GM19455 (cell line): ENCODE results near the gene ZMIZ1.

Experiments used
- ATAC-seq: cut with Tn5 transposase; IDR thresholded peaks from one replicate; pipeline ENCODE4 v1.9.1; 2021; ENCODE audit not compliant: unreplicated experiment

ZMIZ1 gene

GRCh38 chr10:79148452-79149344, 79.9 kb downstream of the ZMIZ1 start:
- ATAC-seq, result no peak

DNA sequence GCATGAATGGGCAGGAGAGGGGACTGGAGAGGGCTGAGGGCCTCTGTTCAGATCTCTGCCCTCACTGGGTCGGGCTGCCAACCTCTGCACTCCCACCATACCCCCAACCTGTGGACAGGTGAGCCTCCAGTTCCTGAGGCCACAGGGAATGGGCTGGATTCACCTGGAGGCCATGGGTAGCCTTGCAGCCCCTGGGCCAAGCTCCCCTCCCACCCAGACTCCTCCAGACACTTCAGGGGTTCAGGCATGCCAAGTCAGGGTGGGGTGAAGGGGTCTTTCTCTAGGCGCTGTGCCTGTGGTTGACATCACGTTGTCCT, 80.5 kb downstream of the ZMIZ1 start:
- ATAC-seq, result no peak

DNA sequence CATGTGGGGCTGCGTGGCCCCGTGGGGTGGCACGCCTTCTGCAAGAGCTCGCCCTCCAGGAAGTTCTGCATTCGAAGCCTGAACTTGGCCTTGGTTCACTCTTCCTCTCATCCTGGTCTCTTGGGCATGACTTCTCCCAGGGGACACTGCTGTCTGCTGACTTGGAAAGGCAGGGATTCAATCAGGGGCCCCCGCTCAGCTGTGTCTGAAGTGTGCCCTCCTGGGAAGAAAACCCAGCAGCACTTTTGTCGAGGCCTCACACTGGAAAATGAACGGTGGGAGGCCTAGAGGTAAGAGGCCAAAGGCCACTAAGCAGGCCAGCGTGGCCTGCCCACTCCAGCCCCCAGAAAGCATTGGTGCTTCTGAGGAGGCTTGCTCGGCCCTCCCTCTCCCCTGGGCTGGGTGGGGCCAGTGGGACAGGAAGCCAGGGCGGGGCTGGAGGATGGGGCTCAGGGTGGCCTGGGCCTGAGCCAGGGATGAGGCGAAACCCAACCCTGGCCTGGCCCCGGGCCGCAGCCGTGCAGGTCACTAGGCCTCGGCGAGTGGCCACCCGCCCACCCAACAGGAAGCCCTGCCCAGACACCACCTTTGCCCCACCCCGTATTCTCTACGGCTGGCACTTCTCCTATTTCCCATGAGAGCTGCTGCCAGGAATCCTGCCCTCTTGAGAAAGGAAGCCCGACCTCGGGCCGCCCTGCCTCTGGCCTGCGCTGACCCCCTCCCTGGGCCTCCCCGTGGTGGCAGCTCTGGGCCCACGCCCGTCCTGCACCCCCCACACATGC, 81.1 kb downstream of the ZMIZ1 start:
- no peak for ATAC-seq

DNA sequence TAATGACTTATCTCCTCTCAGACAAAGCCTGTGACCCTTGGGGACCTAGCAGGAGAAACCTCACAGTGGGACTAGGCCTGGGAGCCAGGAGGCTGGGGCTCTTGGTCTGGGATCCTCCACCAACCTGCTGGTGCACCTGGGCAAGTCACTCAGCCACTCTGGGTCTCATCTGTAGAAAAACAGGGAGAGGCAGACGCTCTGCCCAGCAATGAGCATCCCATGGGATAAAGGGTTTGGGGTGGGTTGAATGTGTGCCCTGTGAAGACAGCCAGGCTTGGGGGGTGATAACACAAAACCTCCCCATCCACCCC, 81.6 kb downstream of the ZMIZ1 start:
- ATAC-seq, result no peak

DNA sequence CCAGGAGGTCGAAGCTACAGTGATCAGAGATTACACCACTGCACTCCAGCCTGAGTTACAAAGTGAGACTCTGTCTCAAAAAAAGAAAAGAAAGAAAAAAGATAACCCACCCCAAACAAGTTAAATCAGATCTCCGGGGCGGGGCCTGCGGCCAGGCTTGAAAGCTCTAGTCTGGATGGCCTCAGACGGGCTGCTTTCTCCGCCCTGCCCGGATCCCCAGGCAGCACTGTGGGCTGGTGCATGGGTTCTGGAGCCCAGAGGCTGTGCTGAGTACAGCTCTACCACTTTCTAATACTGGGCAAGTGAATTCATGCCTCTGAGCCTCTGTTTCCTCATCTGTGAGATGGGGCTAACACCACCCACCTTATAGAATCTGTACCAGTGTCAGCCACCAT, 83.7 kb downstream of the ZMIZ1 start:
- no peak for ATAC-seq

DNA sequence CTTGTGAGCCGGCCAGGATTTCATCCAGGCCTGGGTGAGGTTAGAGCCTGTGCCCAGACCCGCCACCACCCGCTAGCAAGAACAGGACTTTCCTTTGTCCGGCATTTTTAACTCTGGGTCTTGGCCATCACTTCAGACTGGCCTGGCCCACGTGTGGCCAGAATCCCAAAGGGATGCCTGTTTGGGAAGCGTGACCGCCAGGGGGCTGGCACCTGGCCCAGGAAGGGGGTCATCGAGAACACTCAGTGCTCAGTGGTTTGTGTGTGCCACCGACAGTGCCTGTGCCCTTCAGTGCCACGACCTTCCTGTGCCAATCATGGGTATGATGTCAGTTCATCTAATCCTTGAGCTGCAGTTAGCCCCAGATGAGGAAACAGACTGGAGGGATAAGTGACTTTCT, 85.0 kb downstream of the ZMIZ1 start:
- ATAC-seq, result no peak

- ATAC-seq, result no peak
Measured at GRCh38 chr10:79155301-79156081, 86.7 kb downstream of the ZMIZ1 start.

GRCh38 chr10:79156334-79157274, 87.8 kb downstream of the ZMIZ1 start:
- ATAC-seq, result no peak

DNA sequence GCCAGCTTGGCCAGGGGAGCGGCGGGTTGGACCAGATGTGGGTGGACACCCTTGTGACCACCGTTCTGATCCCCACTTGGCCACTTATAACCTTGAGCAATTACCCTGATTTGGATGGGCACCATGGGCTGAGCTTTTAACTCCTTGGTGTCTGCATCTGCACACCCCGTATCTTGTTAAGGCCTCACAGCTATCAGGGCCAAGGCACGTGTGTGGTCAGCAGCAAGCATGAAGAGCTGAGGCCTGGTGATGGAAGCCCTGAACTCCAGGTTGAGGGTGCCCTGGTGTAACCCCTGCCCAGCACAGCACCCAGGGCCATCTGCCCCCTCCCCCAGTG, 89.2 kb downstream of the ZMIZ1 start:
- ATAC-seq, result no peak

GRCh38 chr10:79158402-79159097, 89.8 kb downstream of the ZMIZ1 start:
- no peak for ATAC-seq

GRCh38 chr10:79159141-79159651, 90.4 kb downstream of the ZMIZ1 start:
- no peak for ATAC-seq

DNA sequence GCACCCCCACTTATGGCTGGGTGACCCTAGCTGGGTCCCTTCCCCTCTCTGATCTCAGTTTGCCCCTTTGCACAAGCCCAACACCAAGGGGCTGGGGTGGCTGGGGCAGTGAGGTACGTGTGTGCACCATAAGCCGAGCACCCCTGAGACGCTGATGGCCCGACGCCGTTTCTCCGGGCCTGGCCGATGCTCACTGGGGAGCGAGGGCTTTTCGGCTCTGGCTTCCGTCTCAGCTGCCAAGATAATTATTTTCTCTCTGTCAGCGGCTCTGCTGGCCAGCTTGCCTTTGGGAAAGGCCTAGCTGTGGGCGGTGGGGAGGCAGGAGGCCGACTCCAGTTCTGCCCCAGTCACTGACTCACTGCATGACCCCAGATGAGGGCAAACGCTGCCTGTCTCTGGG, 91.0 kb downstream of the ZMIZ1 start:
- no peak for ATAC-seq

- no peak for ATAC-seq
Measured at GRCh38 chr10:79160191-79160590, 91.4 kb downstream of the ZMIZ1 start.

GRCh38 chr10:79161557-79161956, 92.8 kb downstream of the ZMIZ1 start:
- ATAC-seq, result no peak

GRCh38 chr10:79162022-79162421, 93.3 kb downstream of the ZMIZ1 start:
- ATAC-seq, result no peak

GRCh38 chr10:79162861-79163665, 94.3 kb downstream of the ZMIZ1 start:
- ATAC-seq, result no peak

DNA sequence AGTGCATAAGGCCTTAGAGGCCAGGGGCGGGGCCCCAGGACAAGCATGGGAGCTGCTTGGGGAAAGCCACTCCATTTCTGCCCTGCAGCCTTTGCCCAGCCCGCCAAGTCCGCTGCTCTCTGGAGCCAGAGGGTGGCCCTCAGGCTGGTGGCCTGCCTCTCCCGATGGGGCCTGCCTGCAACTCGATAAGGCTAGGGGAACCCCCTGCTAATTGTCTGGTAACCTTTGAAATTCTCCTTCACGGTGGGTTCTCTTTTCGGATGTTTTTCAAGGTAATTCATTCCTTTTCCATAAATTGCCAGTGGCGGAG, 94.9 kb downstream of the ZMIZ1 start:
- ATAC-seq, result no peak

DNA sequence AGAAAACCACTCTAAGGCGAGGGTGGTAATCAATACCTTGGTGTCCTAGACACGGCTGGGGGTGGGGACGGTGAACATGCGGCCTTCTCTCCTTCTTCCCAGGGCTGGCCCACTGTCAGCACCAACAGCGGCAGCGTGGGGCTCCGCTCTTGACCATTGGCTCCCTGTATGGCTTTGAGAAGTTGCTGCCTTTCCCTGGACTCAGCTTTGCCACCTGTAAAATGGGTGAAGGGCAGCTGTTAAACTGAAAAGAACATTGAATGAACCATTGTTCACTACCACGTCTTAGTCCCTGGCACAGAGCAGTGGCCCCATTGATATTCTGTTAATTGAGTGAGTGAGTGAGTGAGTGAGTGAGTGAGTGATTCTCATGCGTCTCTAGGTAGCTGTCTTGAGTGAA, 95.3 kb downstream of the ZMIZ1 start:
- ATAC-seq, result no peak

GRCh38 chr10:79165070-79165778, 96.5 kb downstream of the ZMIZ1 start:
- no peak for ATAC-seq
